HG02588 (cell line): Measurements from ENCODE around the gene SYNE3.

Source experiments
- ATAC-seq: cut with Tn5 transposase; IDR thresholded peaks from one replicate; pipeline ENCODE4 v1.9.1; 2021; ENCODE audit warnings: mild to moderate bottlenecking, moderate library complexity; ENCODE audit not compliant: unreplicated experiment

The SYNE3 gene

DNA sequence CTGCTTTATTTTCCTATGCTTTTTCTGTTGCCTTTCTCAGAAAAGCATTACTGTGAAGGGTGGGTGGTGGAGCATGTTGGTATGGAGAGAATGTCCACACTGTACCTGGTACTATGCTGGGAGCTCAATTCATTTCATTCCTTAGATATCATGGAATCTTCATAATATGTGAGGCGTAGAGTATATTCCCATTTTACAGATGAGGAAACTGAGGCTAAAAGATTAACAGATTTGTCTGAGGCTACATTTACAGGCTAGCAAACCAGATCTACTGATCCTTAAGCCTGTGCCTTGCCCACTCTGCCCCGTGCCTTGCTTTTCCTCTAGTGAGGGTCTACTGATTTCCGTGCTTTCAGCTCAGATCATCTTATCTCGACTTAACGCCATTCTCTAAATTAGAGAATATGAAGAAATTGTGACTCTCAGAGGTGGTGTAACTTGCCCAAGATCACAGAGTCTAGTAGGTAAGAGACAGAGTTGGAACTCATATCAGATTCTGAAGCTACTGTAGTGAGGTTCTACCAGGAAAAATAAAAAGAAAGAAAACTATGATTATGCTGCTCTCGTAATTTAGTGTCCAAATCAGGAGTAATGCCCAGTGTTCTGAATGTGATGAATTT lies 23.9 kb upstream of the SYNE3 start:
- ATAC-seq, result no peak

DNA sequence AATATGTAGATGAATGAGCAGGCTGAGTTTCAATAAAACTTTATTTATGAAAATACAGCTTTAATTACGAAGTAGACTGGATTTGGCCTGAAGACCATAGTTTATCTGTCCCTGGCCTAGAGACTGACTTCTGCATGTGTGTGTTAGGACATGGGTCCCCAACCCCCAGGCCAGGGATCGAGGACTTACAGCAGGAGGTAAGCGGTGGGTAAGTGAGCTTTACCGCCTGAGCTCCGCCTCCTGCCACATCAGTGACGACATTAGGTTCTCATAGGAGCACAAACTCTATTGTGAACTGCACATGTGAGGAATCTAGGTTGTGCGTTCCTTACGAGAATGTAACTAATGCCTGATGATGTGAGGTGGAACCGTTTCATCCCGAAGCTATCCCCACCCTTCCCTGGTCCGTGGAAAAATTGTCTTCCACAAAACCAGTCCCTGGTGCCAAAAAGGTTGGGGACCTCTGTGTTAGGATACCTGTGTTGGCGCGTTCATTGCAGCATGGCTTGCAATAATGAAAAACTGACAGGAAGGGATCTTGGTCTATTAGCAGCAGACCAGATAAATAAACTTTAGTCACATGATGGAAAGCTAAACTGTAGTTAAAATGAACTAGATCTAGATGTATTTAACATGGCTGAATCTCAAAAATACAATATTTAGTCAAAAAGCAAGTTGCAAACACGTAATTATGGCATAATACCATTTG lies 22.5 kb upstream of the SYNE3 start:
- ATAC-seq, result no peak

- ATAC-seq, result no peak
These were observed 21.0 kb upstream of the SYNE3 start for GRCh38 chr14:95537298-95538089.

GRCh38 chr14:95536671-95537070 lies 20.2 kb upstream of the SYNE3 start:
- no peak for ATAC-seq

GRCh38 chr14:95536036-95536593 lies 19.7 kb upstream of the SYNE3 start:
- ATAC-seq, result no peak

DNA sequence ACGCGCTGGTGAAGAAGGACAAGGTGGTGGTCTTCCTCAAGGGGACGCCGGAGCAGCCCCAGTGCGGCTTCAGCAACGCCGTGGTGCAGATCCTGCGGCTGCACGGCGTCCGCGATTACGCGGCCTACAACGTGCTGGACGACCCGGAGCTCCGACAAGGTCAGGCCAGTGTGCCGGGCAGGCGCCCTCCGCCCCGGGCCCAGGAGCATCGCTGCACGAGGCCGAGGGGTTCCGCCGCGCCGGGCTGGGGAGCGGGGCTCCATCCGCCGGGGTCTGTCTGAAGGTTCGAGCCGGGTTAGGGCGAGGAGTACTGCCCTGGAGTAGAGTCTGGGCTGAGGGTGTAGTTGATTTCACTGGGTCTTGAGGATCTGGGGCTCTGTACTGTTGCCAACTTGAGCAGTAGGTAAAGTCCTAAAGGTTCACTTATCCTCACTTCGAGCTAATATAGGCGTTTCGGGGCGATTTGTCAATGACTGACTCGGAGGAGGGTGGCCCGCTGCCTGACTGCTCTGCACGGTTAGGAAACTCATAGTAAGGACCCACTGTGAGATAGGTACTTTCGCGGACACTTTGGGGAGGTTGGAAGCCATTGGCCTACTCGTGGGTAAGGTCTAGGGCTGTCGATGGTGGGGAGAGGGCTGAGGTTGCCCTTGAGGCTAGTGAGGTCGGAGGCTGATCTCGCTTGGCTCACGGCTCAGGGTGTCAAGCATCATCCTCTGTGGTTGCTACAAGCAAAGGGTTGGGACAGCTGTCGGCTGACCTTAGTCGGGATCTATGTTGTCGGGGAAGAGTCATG lies 19.0 kb upstream of the SYNE3 start:
- ATAC-seq, result no peak

GRCh38 chr14:95534299-95535225 lies 18.1 kb upstream of the SYNE3 start, which contains the start of gene GLRX5:
Gene GLRX5 (plus strand): TSS chr14:95535050. CDS start chr14:95535090, 40 bp downstream.
- ATAC-seq, result peak; percentile 94

GRCh38 chr14:95533822-95534221 lies 17.4 kb upstream of the SYNE3 start:
- ATAC-seq, result no peak

- no peak for ATAC-seq
These were observed 17.0 kb upstream of the SYNE3 start for GRCh38 chr14:95533391-95533821.

DNA sequence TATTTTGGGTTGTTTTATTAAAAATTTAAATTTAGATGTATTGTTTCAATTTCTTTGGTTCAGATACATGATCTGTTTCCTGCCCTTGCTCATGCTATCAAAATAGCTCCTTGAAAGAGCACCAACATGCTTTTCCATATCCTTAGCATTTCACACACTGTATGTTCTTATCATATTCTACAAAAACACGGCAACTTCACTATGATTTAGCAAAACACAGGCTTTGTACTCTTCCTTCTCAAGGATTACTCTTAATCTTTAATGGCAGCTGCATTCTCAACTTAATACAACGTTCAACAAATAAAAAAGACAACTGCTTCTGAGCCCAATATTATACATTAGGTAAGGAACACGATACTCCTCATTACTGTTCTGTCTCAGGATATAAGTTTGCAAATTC lies 15.5 kb upstream of the SYNE3 start:
- no peak for ATAC-seq

- no peak for ATAC-seq
These were observed 15.0 kb upstream of the SYNE3 start for GRCh38 chr14:95531473-95531872.

DNA sequence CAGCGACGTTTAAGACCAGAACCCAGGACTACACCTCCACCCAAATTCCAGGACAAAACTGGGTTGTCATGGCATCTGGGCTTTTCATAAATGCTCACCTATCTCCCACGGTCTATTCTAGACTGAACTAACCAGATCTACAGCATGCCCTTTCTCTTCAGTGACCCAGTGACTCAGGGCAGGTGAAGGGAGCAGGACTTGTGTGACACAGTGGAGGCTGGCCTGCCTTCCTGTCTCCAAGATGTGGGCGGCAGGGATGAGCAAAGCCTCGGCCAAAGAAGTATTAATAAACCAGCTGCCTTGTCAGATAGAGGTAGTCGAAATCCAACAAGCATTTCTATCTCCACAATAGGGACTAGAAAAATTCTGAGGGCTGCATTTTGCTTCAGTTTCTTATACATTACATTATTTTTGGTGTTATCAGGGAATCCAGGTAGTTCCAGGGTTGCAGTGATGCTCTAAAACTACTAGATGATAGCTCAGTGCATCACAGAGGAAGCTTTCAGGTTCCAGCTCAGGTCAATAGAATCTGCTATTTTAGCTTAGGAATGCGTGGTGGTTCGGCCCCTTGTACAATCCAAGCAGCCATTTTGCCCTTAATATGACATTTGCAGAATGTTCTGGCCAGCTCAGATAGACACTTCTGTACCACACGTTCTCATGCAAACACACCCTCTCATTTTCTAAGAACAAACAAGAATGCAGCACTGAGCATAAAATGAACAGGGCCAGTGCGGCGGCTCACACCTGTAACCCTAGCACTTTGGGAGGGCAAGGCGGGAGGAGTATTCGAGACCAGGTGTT lies 14.2 kb upstream of the SYNE3 start:
- ATAC-seq, result no peak

DNA sequence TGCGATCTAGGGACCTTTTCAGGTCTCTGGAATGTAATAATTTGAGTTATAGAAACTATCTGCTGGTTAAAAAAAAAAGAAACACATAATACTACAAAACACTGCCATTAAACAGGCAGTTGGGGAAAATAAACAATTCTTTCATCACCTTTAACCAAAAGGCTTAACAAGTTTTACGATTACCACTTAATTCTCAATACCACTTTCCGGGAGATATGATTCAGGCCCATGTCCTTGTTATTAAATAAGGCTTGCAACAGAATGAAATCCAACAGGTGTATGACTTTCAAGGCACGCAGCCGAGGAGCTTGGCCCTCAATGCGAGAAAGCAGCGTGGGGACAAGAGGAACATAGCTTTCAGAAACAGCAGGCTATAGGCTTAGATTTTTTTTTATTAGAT lies 12.8 kb upstream of the SYNE3 start:
- ATAC-seq, result no peak

DNA sequence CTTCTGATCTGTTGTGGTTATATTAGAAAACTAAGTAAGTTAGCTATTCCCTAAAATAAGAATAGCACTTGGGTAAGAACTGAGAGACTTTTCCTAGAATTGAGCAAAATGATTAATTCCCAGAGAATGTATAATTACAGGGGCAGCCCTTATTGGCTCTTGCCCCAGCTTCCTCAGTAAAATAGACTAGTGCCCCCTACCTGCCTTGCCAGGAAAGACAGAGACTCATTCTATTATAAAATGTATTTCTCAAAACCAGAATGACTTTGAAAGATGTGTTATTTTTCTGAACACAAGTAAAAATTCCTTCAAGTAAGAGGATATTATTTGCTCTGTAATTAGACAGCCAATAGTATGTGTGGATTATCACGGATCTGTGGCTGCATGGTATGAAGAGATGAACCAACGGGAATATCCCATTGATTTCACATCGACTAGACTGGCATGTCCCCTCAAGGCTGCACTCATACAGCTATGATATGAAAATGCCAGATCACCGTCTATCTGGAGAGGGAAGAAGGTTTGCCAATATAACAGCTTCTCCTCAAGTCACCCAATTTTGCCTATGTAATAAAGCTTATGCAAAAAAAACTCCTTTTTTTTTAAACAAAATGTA lies 11.0 kb upstream of the SYNE3 start:
- no peak for ATAC-seq

DNA sequence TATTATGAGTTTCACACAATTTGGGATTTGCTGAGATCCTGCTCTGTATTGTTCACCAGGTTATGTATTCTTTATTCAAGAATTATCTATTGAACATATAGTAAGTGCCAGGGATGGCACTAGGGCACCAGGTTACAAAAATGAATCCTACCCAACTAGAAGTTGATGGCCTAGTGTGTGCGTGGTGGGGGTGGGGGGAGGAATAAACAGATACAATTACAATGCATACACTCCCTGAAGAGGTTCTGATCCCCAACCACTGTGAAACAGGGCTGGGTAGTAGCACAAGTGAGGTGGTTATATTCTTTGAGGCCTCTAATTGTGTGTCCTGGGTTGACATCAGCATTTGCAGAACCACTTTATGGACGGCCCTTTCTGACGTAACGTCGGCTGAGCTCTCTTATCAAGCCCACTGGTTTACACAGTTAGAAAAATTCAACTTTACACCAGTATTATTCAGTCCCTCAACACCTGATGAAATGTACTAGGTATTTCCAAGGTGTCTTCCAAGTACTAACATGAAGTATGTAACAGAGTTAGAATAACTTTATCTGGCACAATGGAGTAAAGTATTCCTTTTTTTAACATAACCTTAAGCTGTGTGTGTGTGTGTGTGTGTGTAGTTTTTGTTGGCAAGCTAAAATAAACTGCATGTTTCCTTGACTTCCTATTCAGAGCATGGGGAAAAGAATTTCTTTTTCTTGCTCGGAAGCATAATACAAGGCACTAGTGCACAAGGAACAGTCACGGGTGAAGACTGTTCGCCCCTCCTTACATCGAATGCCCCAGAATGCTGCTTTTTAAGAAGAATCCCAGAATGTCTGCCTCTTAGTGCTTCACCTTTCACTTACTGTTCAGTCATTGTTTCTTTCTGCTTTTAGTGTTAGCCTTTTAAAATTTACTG lies 10.3 kb upstream of the SYNE3 start:
- ATAC-seq, result no peak

DNA sequence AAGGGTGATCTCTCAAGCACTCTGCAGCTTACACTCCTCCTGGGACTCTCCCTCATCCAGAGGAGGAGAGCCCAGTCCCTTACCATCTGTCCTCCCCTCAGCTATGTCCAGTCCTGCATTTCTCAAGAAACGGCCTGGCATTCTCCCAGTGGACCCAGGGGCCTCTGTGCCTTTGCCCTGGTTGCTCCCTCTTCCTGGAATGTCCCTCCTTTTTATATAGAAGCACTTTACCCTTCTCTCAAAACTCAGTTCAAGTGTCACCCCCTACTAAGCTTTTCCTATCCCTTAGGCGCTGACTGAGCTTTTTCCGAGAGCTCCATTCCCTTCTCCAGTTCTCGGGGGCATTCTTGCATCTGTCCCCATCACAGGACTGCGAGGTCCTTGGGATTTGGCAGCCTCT lies 9.5 kb upstream of the SYNE3 start:
- no peak for ATAC-seq
